GM12878 (cell line): ENCODE measurements around the gene FAAP24. TPM values are rescaled to one million over a fixed set of nuclear protein-coding genes. Genes with fewer than 3 reads are reported as not detected.

Experiments used
- ATAC-seq: fragments of 200-7000 bp; cut with Tn5 transposase; 3 replicates; pipeline ENCODE4 v1.9.1; 2020; ENCODE audit warnings: mild to moderate bottlenecking, moderate library complexity
- BruUV-seq: library from RNA; stranded (reverse); fragments of 400-500 nt; replicated peaks from 2 replicates; lab custom pipeline; 2021; lab: Mats Ljungman, UMichigan
- CTCF ChIA-PET: fragments of 300-600 bp; sonication (Branson Sonifier 250); formaldehyde crosslinking; extraction: SDS; loops from one replicate; lab custom pipeline; 2021; ENCODE audit warnings: inconsistent platforms; lab: Yijun Ruan, JAX
- POLR2A ChIA-PET: fragments of 350-600 bp; formaldehyde crosslinking; extraction: SDS; loops from one replicate; lab custom pipeline; 2021; ENCODE audit warnings: inconsistent platforms; lab: Charles Lee
- RAD21 ChIA-PET: fragments of 300-600 bp; sonication (Branson Sonifier 250); formaldehyde crosslinking; loops from one replicate; lab custom pipeline; 2023; ENCODE audit warnings: antibody characterized with exemption; ENCODE audit not compliant: unreplicated experiment; lab: Charles Lee
- SMC1A ChIA-PET: fragments of 300-600 bp; sonication (Branson Sonifier 250); formaldehyde crosslinking; loops from one replicate; lab custom pipeline; 2023; ENCODE audit not compliant: unreplicated experiment, uncharacterized antibody; lab: Charles Lee
- DNase-seq: peaks from one replicate; pipeline ENCODE4 v3.0.0-alpha.2; 2011; ENCODE audit warnings: low read depth, low spot score
- FAIRE-seq: peaks from 3 replicates; lab custom pipeline; 2011; peaks lifted over from hg19 to GRCh38; lab: Jason Lieb, UNC
- H2AFZ ChIP-seq: 2 replicates; pipeline ENCODE4 v1.6.0; 2011; ENCODE audit warnings: low read depth, low read length, control low read depth; ENCODE audit not compliant: control insufficient read depth
- H3K27ac ChIP-seq: 2 replicates; pipeline ENCODE4 v1.5.1; 2011; ENCODE audit warnings: control low read depth; ENCODE audit not compliant: control insufficient read depth, insufficient read depth
- H3K27me3 ChIP-seq, 2 experiments: replicated peaks in 1 of 2; 2 replicates each; pipeline versions ENCODE4 v1.6.0 to v1.6.1; 2011; ENCODE audit warnings: low read length in 1 of 2; ENCODE audit not compliant: control insufficient read depth in 2 of 2, insufficient read depth in 2 of 2
- H3K36me3 ChIP-seq, 2 experiments: 2 replicates each; pipeline ENCODE4 v1.5.1; 2011; ENCODE audit warnings: low read length in 1 of 2; ENCODE audit not compliant: control insufficient read depth in 2 of 2, insufficient read depth in 2 of 2
- H3K4me1 ChIP-seq: 2 replicates; pipeline ENCODE4 v1.6.1; 2011; ENCODE audit warnings: mild to moderate bottlenecking, low read length, moderate library complexity, mixed read lengths; ENCODE audit not compliant: control insufficient read depth, insufficient read depth
- H3K4me2 ChIP-seq: 2 replicates; pipeline ENCODE4 v1.6.0; 2011; ENCODE audit warnings: control low read depth; ENCODE audit not compliant: control insufficient read depth, insufficient read depth
- H3K4me3 ChIP-seq: fragments of 200-600 bp; sonication (generic); 2 replicates; pipeline ENCODE4 v1.5.1; 2016
- H3K79me2 ChIP-seq: 2 replicates; pipeline ENCODE4 v1.6.0; 2011; ENCODE audit warnings: low read length; ENCODE audit not compliant: control insufficient read depth, insufficient read depth
- H3K9ac ChIP-seq: 2 replicates; pipeline ENCODE4 v1.8.0; 2011; ENCODE audit warnings: low read length, control low read depth, mixed read lengths; ENCODE audit not compliant: control insufficient read depth, insufficient read depth
- H3K9me3 ChIP-seq: replicated peaks from 3 replicates; pipeline ENCODE4 v1.5.1; 2011; ENCODE audit warnings: mild to moderate bottlenecking, low read length; ENCODE audit not compliant: control insufficient read depth, insufficient read depth
- H4K20me1 ChIP-seq: 2 replicates; pipeline ENCODE4 v1.6.0; 2011; ENCODE audit not compliant: control insufficient read depth, insufficient read depth
- BHLHE40 ChIP-seq, 2 experiments: fragments of 450-650 bp in 1 of 2; IDR thresholded peaks; 2 replicates each; pipeline ENCODE4 v1.6.1; 2011 to 2017; ENCODE audit warnings: low read depth in 2 of 2, borderline replicate concordance in 1 of 2, improper control_type of control experiment in 1 of 2, low read length in 1 of 2, mild to moderate bottlenecking in 1 of 2
- CEBPB ChIP-seq, 2 experiments: fragments of 150-350 bp in 1 of 2; IDR thresholded peaks; 2 replicates each; pipeline ENCODE4 v1.6.1; 2012 to 2014; ENCODE audit warnings: low read depth in 2 of 2, low read length in 2 of 2, borderline replicate concordance in 1 of 2, inconsistent platforms in 1 of 2
- EED ChIP-seq: sonication (generic); IDR thresholded peaks from 2 replicates; pipeline ENCODE4 v1.6.1; 2016; ENCODE audit warnings: antibody characterized with exemption, low read depth
- FOXM1 ChIP-seq: IDR thresholded peaks from 2 replicates; pipeline ENCODE4 v1.6.1; 2012; ENCODE audit warnings: low read depth, mild to moderate bottlenecking, inconsistent platforms, low read length, moderate library complexity
- IKZF1 ChIP-seq: fragments of 450-650 bp; conservative IDR thresholded peaks from 2 replicates; pipeline ENCODE4 v1.6.1; 2017; ENCODE audit warnings: antibody characterized with exemption, mild to moderate bottlenecking
- RFX5 ChIP-seq: IDR thresholded peaks from 2 replicates; pipeline ENCODE4 v1.6.1; 2011; ENCODE audit warnings: low read depth, low read length, improper control_type of control experiment
- SKIL ChIP-seq: fragments of 450-650 bp; IDR thresholded peaks from 2 replicates; pipeline ENCODE4 v1.6.1; 2017; ENCODE audit warnings: mild to moderate bottlenecking, low read depth, inconsistent platforms; ENCODE audit not compliant: poor library complexity, severe bottlenecking
- SUZ12 ChIP-seq: fragments of 200-600 bp; sonication (generic); IDR thresholded peaks from one replicate; pipeline ENCODE4 v1.6.1; 2018; ENCODE audit warnings: antibody characterized with exemption, mild to moderate bottlenecking; ENCODE audit not compliant: unreplicated experiment
- ZNF592 ChIP-seq: fragments of 450-650 bp; IDR thresholded peaks from 2 replicates; pipeline ENCODE4 v1.6.1; 2017; ENCODE audit warnings: mild to moderate bottlenecking, moderate library complexity
- WGBS: methylation state at CpG from one replicate; pipeline ENCODE4 v1.1.6; 2016; ENCODE audit warnings: low lambda C conversion rate; ENCODE audit not compliant: insufficient replicate concordance, insufficient coverage; ENCODE audit errors: missing lambda C conversion rate; 5-methylcytosine and 5-hydroxymethylcytosine counted together
- in situ Hi-C: fragments of 300-500 bp; cut with MboI; formaldehyde crosslinking; loops from 9 replicates; pipeline ENCODE4 v1.14.3; 2018; ENCODE audit warnings: mixed read lengths
- intact Hi-C: fragments of 100-400 bp; cut with micrococcal nuclease; formaldehyde crosslinking; loops from one replicate; pipeline ENCODE4 v1.14.2; 2022; ENCODE audit not compliant: unreplicated experiment
- polyA plus RNA-seq, 11 experiments: library from polyadenylated mRNA; depleted of rRNA in 4 of 11; unstranded in 6 of 11; stranded (reverse) in 5 of 11; fragments of >200 nt; fragmentation: Nextera tagmentation in 4 of 11; fragmentation: Illumina TruSeq in 1 of 11; extraction: Ambion mirVana in 4 of 11; extraction: Trizol in 1 of 11; gene quantifications; 1 replicate in 1 of 11; 2 replicates in 10 of 11; pipeline versions ENCODE4 v1.2.1 to v1.2.3, GENCODE V29; 2011 to 2016; ENCODE audit warnings: inconsistent platforms in 2 of 11, missing spikeins in 2 of 11, low read depth in 1 of 11
- total RNA-seq, 4 experiments: library from RNA; depleted of rRNA in 3 of 4; stranded (reverse); fragments of >200 nt in 3 of 4; fragmentation: Illumina TruSeq in 1 of 4; extraction: Trizol in 1 of 4; gene quantifications; 2 replicates each; pipeline versions ENCODE4 v1.2.1 to v1.2.3, GENCODE V29; 2013 to 2021
- TF ChIP-seq, protein P1 (sequence below): fragments of 450-650 bp; IDR thresholded peaks from 2 replicates; pipeline ENCODE4 v1.6.1; 2017; ENCODE audit warnings: mild to moderate bottlenecking

Gene FAAP24
- total and polyA plus RNA-seq, 10 of the 15 experiments (the other 5 are each of a cell fraction or from before 2014, with no cell fraction given): 6.4 to 17.4 (median 9.9) TPM

DNA sequence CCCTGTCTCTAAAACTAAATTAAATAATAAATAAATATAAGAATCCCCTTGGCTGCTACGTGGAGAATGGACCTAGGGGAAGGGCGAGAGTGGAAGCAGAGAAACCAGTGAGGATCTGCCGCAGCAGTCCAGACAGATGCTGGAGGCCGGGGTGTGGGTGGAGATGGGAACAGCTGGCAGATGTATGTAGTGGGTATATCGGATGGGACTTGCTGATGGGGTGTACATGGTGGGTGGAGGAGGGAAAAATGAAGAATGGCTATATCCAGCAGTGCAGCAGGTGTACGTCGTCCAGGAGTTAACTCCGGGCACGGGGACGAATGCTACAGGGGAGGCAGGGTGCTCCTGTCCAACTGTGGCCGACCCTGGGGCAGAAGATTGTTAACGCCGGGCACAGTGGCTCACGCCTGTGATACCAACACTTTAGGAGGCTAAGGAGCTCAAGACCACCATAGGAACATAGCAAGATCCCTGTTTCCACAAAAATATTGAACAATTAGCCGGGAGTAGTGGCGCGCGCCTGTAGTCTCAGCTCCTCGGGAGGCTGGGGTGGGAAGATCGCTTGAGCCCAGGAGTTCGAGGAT is 938 bp upstream of the FAAP24 start:
- FAIRE-seq (no peak), ATAC-seq (no peak), DNase-seq (no peak)
- TF ChIP-seq CEBPB (IDR thresholded peaks at IDR 0.05; ENCODE audit: borderline replicate concordance in 1 of 2, low read depth in 2 of 2, low read length in 2 of 2) (no peak), EED (no peak), SUZ12 (no peak), ZNF592 (no peak), RFX5 (no peak), IKZF1 (no peak), FOXM1 (no peak), SKIL (no peak), BHLHE40 (IDR thresholded peaks at IDR 0.05; ENCODE audit: borderline replicate concordance in 1 of 2, low read depth in 2 of 2, low read length in 1 of 2) (no peak)
- TF ChIP-seq, protein P1, sequence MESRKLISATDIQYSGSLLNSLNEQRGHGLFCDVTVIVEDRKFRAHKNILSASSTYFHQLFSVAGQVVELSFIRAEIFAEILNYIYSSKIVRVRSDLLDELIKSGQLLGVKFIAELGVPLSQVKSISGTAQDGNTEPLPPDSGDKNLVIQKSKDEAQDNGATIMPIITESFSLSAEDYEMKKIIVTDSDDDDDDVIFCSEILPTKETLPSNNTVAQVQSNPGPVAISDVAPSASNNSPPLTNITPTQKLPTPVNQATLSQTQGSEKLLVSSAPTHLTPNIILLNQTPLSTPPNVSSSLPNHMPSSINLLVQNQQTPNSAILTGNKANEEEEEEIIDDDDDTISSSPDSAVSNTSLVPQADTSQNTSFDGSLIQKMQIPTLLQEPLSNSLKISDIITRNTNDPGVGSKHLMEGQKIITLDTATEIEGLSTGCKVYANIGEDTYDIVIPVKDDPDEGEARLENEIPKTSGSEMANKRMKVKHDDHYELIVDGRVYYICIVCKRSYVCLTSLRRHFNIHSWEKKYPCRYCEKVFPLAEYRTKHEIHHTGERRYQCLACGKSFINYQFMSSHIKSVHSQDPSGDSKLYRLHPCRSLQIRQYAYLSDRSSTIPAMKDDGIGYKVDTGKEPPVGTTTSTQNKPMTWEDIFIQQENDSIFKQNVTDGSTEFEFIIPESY: no peak
- SMC1A ChIA-PET: interaction anchor here (2.5 kb wide), 1 partner anchor 213 kb away, joined by 8 read pairs; no protein-coding TSS in a partner anchor
- Histone ChIP-seq H3K27me3 (no peaks in the 10 kb centered on the region), H3K4me2 (peak overlapping the region; percentile 96), H4K20me1 (no peaks in the 10 kb centered on the region), H3K36me3 (peaks cover 0 to 2% of the 10 kb centered on the region in 2 experiments; a peak in 1 of 4 replicates), H3K4me1 (0 out of 2 replicates have a peak, but pooled peaks cover 3% of the 10 kb centered on the region), H3K9ac (peak overlapping the region; percentile 67), H3K4me3 (peak overlapping the region; percentile 95), H3K27ac (no peak overlapping the region), H3K9me3 (no peaks in the 10 kb centered on the region), H3K79me2 (peaks cover 10% of the 10 kb centered on the region), H2AFZ (peak overlapping the region; percentile 33)
- RAD21 ChIA-PET: interaction anchor here (0.6 to 0.7 kb wide), 2 partner anchors 71 to 1762 kb away, joined by 4 to 5 read pairs; no protein-coding TSS in a partner anchor
- CTCF ChIA-PET: interaction anchor here (1.3 kb wide), 1 partner anchor 206 kb away, joined by 3 read pairs; no protein-coding TSS in a partner anchor
- BruUV-seq: TSS peak; percentile 83
- WGBS: 29% methylated on average over 21 of the region's 21 CpGs
- in situ Hi-C loops: no loop called here
- intact Hi-C loops: loop anchor here (5.0 to 10.0 kb wide), 2 partner anchors 279 to 386 kb away; partner anchors contain the start of genes NUDT19 and PDCD5
- POLR2A ChIA-PET: no interaction called here
